MM.1S (cell line): Measurements from ENCODE around the gene ARL3.

Experiments used
- CTCF ChIP-seq: fragments of 300-600 bp; sonication (generic); IDR thresholded peaks from 2 replicates; pipeline ENCODE4 v1.5.1; 2016; ENCODE audit warnings: antibody characterized with exemption, low read length, mixed read lengths
- EZH2 ChIP-seq: fragments of 300-600 bp; sonication (generic); optimal IDR thresholded peaks from 2 replicates; pipeline ENCODE3; 2017; ENCODE audit warnings: low read depth, mild to moderate bottlenecking, antibody characterized with exemption, low read length, mixed read lengths
- EZH2phosphoT487 ChIP-seq: fragments of 300-600 bp; sonication (generic); IDR thresholded peaks from 2 replicates; pipeline ENCODE4 v1.6.1; 2018; ENCODE audit warnings: antibody characterized with exemption, low read length

DNA sequence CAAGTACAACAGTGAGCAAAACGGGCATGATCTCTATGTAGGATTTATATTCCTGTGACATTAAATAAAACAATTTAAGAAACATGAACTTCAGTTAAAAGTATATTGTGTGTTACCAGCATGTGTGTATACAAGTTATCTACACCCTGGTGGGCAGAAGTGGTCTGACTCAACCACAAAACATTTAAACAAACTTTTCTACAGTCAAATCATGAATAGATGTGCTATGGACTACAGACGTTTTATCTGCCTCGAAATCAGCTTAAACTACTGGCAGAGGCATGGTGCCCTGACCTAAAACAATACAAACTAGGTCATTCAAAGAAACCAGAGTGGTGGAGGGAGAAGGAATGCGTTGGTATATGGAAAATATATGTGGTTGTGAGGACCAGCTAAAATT is 3.6 kb downstream of the ARL3 start:
- TF ChIP-seq CTCF (no peak), EZH2 (no peak), EZH2phosphoT487 (no peak)
